GM19452 (cell line): ENCODE results near the gene CLHC1.
"Not testable (repeated sequence)": the region's sequence is repeated elsewhere in the genome, so short reads cannot be mapped to it uniquely, and the experiment has no call there.

Experiments
- ATAC-seq: cut with Tn5 transposase; IDR thresholded peaks from one replicate; pipeline ENCODE4 v1.9.1; 2021; ENCODE audit not compliant: unreplicated experiment

CLHC1 gene

DNA sequence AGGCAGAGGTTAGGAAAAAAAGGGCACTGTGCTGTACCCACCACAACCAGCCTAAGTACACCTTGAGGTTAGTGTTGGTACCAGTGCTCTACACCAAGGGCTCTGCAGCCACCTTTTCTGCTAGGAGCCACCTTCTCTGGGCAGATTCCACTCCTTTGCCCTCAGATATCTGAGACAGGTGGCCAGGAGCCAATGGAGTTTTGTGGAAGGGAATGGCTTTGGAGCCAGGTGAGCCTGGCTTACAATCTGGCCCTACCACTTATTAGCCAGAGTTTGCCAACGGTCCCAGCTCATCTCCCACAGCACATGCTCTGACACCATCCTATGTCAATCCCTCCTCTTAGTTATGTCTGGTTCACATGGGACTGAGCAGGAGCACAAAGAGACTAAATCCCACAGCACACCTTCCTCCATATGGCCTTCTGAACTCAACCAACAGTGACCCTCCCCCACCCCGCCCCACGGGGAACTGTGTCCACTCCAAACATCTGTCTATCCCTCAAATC is 77.5 kb downstream of the CLHC1 start:
- ATAC-seq, result no peak

DNA sequence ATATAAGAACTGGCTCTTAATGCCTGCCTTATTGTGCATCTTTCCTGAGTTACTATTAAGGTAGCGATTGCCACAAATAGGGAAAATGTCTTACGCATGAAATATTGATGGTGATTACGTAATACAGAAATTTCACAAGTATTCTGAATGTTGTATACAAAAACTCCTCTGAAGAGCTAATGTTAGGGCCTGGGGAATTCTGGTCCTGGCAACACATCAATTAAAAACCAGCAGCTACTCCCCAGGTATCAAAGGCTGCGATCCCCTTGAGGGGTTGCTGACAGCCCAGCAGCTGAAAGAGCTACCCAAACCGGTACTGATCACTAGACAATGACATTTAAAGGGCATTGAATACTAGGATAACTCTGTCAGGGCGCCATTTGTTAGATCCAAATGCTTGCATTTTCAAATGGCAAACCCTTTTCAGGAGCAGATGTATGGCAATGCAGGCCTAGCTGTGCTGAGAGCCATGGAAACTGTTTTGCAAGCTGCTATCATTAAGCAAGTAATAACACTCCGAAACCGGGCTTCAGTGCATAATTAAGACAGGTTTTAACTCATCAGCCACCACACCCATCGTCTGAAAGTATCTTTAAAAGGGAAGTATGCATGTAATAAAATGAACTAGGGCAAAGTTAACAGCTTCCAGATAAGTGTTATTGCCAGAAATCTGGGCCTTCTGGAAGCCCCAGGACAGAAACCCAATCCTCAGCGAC is 78.4 kb downstream of the CLHC1 start:
- ATAC-seq, result no peak

DNA sequence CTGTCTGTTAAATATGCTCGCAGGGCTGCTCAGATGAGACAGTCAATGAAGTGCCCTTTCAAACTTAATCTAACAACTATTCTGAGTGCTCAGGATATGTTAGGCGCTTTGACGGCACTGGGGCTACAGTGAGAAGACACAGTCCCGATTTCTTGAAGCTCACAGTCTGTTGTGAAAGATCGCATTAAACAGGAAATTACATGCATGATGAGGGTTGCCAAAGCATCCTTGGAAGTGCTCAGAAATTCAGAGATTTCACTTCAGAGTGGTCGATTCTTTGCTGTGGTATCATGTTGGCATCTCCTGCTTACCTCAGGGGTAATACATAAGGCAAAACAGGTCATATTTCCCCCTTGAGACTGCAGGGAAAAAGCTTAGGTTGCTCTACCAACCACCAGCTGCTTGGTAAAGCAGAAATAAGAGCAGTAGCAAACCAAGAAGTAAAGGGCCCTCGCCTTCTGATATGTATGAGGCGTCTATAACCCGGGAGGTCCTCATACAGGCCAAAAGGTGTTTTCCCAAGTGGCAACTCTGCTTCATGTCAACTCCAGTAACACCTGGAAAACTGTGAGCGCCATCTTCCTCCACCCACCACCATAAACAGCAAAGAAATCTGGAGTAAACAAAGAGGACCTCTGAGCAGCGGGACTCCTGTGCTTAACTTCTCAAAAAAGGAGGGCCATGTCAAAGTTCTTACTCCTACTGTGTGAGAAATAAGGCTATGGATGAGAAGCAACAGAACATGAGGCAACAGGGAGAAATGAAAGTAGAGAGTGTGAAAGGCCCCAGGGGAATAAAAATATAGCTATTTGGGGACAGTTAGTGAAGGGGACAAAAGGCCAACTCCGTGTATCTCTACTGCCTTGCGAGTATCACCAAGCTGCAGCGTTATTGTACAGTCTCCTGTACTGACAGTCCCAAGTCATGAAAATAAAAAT is 79.3 kb downstream of the CLHC1 start:
- no peak for ATAC-seq

GRCh38 chr2:55151733-55152433 is 80.2 kb downstream of the CLHC1 start:
- ATAC-seq, result no peak

- peak; percentile 78 for ATAC-seq
These were observed 81.3 kb downstream of the CLHC1 start for GRCh38 chr2:55150834-55151233.

- ATAC-seq, result no peak
These were observed 83.8 kb downstream of the CLHC1 start for GRCh38 chr2:55148269-55148668.

DNA sequence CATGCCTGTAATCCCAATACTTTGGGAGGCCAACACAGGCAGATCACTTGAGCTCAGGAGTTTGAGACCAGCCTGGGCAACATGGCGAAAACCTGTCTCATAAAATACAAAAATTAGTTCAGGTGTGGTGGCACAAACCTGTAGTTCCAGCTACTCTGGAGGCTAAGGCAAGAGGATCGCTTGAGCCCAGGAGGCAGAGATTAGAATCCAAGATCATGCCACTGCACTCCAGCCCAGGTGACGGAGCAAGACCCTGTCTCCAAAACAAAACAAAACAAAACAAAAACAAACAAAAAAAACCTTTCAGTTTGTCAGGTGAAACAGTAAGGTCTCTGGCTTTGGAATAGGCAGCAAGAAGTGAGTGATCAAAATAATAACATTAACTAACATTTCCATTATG is 84.6 kb downstream of the CLHC1 start:
- no peak for ATAC-seq

DNA sequence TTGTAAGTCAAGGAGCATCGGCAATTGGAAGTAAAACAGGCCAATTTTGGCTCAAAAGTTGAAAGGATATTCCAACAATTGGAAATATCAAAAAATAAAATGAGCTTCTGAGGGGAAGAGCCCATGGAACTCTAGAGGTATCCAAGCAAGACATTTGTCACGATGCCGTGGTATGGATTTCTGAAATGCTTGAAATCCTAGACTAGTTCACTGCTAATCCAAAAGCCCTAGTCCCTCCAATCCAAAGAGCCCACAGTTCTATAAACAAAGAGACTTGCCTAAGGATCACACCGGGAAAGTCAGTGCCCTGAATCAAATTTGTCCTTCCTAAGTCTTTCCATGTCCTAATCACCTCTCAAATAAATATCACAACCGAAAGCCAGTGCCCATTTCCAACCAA is 85.1 kb downstream of the CLHC1 start:
- ATAC-seq, result no peak

DNA sequence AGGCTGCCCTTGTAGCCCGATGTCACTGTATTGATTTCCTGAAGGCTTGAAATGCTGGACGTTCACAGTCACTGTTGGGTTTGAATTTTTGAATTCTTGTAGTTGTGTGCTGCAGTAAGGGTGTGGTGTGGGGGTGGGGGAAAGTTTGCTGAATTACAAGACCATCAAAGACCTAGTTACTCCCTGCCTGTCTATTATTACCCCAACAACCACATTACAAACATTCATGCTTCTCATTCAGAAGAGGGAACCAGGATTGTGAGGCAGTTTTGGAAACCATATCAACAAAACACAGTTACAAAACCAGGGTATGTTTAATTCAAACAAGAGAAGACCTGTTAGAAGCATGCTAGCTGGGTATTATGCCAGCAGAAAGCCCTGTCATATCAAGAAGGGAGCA is 85.8 kb downstream of the CLHC1 start:
- ATAC-seq, result no peak

DNA sequence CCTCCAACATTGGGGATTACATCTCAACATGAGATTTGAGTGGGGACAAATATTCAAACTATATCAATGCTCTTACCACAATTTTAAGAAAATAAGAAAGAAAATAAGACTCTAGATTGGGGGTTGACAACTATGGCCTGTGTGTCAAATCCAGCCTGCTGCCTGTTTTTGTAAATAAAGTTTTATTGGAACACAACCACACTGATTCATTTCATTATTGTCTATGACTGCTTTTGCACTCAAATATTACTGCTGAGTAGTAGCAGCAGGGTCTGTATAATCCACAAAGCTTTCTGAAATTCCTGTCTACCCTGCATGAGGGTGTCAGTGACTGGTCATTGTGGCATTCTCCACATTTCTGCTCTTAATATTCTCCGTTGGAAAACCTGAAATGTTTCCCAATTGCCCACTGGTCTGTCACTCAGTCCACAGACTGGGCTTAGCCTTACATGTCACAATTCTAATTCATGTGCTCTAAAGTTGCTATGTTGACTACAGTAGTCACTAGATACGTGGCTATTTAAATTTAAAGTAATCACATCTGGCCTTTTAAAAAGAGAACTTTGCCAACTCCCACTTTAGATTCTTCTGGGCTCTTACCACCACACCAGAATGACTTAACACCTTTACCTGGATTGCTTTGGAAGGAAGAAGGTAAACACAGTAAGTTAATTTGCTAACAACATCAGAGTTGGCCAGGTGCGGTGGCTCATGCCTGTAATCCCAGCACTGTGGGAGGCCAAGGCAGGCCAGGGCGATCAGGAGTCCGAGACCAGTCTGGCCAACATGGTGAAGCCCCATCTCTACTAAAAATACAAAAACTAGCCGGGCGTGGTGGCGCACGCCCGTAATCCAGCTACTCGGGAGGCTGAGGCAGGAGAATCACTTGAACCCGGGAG is 86.9 kb downstream of the CLHC1 start:
- ATAC-seq, result no peak

DNA sequence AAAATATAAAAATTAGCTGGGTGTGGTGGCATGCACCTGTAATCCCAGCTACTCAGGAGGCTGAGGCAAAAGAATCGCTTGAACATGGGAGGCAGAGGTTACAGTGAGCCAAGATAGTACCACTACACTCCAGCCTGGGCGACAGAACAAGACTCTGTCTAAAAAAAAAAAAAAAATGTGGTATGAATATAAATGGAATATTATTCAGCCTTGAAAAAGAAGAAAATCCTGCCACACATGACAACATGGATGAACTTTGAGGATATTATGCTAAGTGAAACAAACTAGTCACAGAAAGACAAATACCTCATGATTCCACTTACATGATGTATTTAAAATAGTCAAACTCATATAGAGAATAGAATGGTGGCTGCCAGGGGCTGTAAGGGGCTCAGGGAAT is 88.4 kb downstream of the CLHC1 start:
- ATAC-seq, result not testable (repeated sequence)

DNA sequence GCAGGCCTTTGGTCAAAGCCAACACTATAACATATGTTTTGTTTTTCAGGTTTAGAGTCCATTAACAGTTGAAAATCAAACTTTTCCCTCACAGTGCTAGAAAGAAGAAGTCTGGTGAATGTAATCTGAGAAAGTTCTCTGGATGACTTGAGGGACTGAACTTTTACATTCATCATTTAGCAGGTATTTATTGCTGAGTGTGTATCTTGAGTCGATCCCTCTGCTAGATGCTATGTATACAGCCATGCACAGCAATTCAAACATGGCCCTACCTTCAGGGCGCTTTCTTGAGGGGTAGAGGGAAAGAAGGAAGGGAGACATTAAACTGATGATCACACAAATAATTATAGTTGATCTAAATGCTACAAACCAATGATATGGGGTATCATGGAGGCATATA is 89.6 kb downstream of the CLHC1 start:
- ATAC-seq, result no peak

DNA sequence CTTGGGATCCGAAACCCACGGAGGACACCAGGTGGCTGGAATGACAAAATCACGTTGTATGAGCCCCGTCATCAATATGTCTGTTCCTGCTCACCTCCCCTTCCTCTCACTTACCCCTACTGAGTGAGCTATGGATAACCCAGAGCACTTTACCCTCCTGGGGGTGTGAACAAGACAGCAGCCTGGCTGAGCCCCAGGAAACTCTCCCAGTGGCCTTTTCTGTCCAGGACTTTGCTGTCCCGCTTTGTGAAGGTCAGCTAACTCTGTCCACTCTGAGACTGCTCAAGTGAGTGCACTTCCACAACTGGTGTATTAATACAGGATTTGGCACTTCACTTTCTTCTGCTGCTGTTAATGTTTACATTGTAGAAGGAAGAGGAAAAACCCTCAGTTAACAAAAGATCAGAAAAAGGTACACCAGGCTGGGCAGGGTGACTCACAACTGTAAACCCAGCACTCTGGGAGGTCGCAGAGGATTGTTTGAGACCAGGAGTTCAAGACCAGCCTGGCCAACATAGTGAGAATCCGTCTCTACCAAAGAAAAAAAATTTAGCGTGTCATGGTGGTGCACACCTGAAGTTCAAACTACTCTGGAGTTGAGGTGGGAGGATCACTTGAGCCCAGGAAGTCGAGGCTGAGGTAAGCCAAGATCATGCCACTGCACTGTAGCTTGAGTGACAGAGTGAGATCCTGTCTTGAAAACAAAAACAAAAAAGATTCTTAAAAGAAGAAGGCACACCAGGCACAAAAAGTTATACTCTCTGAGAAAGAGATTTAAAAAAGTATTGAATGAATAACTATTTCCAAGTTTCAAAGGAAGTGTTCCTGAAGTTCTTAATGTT is 90.3 kb downstream of the CLHC1 start:
- ATAC-seq, result no peak

- ATAC-seq, result no peak
These were observed 91.5 kb downstream of the CLHC1 start for GRCh38 chr2:55140316-55141219.

GRCh38 chr2:55139305-55139704 is 92.8 kb downstream of the CLHC1 start:
- ATAC-seq, result no peak

- ATAC-seq, result no peak
These were observed 93.2 kb downstream of the CLHC1 start for GRCh38 chr2:55138882-55139229.

DNA sequence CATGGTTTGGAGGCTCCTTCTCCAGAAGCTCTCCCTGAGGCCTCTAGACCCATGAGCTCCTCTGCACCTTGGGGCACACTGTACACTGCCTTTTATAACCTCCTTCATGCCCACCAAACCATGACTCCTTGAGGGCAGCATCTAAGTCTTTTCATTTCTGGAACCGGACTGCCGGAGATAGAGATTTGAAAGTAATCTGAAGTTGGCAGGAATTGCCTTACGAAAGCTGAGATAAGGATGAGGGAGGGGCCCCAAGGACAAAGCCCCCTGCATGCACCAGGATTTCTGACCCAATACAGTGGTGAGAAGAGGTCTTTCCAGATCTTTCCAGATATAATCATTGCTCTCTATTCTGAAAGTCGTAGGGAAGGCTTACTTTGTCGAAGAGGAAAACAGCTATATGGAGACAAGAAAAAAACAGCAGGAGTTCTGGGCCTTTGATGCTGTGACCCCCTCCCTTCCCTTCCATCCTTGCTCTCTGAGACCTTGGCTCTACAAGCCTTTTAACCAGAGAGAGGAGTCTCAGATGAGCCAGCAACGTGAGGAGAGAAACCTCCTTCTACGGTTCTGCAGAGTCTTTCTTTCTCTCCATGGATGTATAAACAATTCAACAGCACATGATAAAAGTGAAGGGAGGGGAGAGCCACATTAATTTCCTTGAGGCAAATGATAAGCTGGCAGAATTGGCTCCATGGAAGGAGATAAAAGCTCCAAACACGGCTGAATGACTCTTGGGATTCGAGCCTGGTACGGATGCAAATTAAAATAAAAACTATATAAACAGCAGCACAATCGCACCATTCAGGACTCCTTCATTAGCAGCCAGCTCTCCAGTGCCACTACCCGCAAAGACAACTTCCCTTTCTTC is 93.8 kb downstream of the CLHC1 start:
- ATAC-seq, result no peak
